ENCODE data around the gene PAM16. TPM values are rescaled to one million over a fixed set of nuclear protein-coding genes. Genes with fewer than 3 reads are reported as not detected.

PAM16 gene
- total and polyA plus RNA-seq, 4 donors: 23.0 to 183 (median 58.7) TPM

DNA sequence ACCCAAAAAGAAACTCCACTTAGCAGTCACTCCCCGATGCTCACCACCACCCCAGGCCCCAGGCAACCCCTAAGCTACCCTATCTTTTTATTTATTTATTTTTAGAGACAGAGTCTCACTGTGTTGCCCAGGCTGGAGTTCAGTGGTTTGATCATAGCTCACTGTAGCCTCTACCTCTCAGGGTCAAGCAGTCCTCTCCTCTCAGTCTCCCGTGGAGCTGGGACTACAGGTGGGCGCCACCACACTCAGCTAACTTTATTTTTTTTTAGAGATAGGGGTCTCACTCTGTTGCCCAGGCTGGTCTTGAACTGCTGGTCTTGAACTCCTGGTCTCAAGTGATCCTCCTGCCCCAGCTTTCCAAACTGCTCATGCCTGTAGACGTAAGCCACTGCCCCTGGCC, 49.9 kb downstream of the PAM16 start:
- no peaks in the 10 kb centered on the region for H3K9me3 ChIP-seq (ENCODE audit: control insufficient read depth in 4 of 4, insufficient read depth in 3 of 4, low read length in 3 of 4)
- no peak overlapping the region for H3K27ac ChIP-seq (ENCODE audit: low read depth in 1 of 2, low read length in 1 of 2)
- no peak overlapping the region for H3K9ac ChIP-seq (ENCODE audit: insufficient read depth in 1 of 2, low read length in 2 of 2)
- no peaks in the 10 kb centered on the region for H3K27me3 ChIP-seq (ENCODE audit: control insufficient read depth in 3 of 3, insufficient read depth in 3 of 3, low read length in 2 of 3)
- TF ChIP-seq, protein P1, sequence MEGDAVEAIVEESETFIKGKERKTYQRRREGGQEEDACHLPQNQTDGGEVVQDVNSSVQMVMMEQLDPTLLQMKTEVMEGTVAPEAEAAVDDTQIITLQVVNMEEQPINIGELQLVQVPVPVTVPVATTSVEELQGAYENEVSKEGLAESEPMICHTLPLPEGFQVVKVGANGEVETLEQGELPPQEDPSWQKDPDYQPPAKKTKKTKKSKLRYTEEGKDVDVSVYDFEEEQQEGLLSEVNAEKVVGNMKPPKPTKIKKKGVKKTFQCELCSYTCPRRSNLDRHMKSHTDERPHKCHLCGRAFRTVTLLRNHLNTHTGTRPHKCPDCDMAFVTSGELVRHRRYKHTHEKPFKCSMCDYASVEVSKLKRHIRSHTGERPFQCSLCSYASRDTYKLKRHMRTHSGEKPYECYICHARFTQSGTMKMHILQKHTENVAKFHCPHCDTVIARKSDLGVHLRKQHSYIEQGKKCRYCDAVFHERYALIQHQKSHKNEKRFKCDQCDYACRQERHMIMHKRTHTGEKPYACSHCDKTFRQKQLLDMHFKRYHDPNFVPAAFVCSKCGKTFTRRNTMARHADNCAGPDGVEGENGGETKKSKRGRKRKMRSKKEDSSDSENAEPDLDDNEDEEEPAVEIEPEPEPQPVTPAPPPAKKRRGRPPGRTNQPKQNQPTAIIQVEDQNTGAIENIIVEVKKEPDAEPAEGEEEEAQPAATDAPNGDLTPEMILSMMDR (IDR thresholded peaks at IDR 0.05; ENCODE audit: control extremely low read depth, extremely low read depth): no peak
- H3K36me3 ChIP-seq (ENCODE audit: control insufficient read depth in 4 of 4, insufficient read depth in 4 of 4, low read length in 4 of 4): no peaks in the 10 kb centered on the region
- WGBS, 2 donors: 96 to 99% methylated on average over 4 of the region's 4 CpGs
- ATAC-seq (ENCODE audit: insufficient read depth, low FRiP score): no peak
- peaks cover 0 to 10% (median 6%) of the 10 kb centered on the region in 5 donors for H3K4me1 ChIP-seq (ENCODE audit: control insufficient read depth in 5 of 5, insufficient read depth in 5 of 5, low read length in 5 of 5)
- no peak overlapping the region for H3K4me3 ChIP-seq
- DNase-seq: no peak

DNA sequence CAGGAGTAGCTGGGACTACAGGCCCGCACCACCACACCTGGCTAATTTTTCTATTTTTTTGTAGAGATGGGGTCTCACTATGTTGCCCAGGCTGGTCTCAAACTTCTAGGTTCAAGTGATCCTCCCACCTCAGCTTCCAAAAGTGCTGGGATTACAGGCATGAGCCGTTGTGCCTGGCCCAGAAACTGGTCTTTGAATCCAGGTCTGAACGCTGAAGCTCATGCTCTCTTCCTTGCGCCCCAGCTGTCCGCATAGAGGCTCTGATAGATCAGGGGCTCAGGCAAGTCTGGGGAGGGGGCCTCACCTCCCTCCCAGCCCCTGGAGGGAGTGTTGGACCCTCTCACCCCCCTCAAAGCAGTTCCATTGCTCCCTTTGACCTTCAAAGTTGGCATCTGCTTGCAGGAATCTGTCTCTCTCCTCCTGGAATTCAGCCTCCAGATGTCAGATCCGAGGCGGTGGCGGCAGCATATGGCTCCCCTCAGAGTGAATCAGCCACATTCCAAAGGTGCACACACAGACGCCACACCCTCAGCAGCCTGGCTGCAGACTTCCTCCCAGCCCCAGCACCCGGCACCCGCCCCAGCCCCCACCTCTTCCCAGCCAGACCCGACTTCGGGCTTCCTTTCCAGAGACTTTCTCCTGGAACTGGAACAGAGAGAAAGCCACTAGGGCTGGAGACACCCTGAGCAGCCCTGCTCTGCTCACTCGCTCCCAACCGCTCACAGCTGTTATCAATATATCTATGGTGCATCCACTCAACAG, 52.2 kb downstream of the PAM16 start:
- peaks cover 0 to 15% (median 11%) of the 10 kb centered on the region in 5 donors for H3K4me1 ChIP-seq (ENCODE audit: control insufficient read depth in 5 of 5, insufficient read depth in 5 of 5, low read length in 5 of 5)
- TF ChIP-seq, protein P1 (IDR thresholded peaks at IDR 0.05; ENCODE audit: control extremely low read depth, extremely low read depth): no peak
- no peaks in the 10 kb centered on the region for H3K27me3 ChIP-seq (ENCODE audit: control insufficient read depth in 3 of 3, insufficient read depth in 3 of 3, low read length in 2 of 3)
- DNase-seq: peak; percentile 61 to 81 (median 76)
- 30 to 44% methylated on average over 15 of the region's 15 CpGs for WGBS, 2 donors
- peak overlapping the region; percentile 87 to 94 for H3K27ac ChIP-seq (ENCODE audit: low read depth in 1 of 2, low read length in 1 of 2)
- H3K4me3 ChIP-seq: no peak overlapping the region
- H3K9ac ChIP-seq (ENCODE audit: insufficient read depth in 1 of 2, low read length in 2 of 2): peak overlapping the region in 1 of 2 donors; percentile 74
- H3K36me3 ChIP-seq (ENCODE audit: control insufficient read depth in 4 of 4, insufficient read depth in 4 of 4, low read length in 4 of 4): no peaks in the 10 kb centered on the region
- no peaks in the 10 kb centered on the region for H3K9me3 ChIP-seq (ENCODE audit: control insufficient read depth in 4 of 4, insufficient read depth in 3 of 4, low read length in 3 of 4)
- peak; percentile 95 for ATAC-seq (ENCODE audit: insufficient read depth, low FRiP score)

DNA sequence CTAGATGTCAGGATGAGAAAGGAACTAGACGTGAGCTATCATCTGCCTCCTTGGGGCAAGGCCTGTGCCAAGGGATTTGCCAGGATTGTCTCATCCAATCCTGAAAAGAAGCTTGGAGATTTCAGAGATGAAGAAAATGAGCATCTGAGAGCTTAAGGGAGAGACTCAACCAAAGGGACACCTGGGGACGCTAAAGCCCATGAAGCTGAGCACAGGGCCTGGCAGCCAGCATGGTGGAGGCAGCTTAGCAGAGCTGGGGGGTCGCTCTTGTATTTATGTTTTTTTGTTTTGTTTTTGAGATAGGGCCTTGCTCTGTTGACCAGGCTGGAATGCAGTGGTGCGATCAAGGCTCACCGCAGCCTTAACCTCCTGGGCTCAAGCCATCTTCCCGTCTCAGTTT, 53.6 kb downstream of the PAM16 start:
- Histone ChIP-seq H3K4me1 (ENCODE audit: control insufficient read depth in 5 of 5, insufficient read depth in 5 of 5, low read length in 5 of 5) (peaks cover 0 to 27% (median 16%) of the 10 kb centered on the region in 5 donors), H3K9ac (ENCODE audit: insufficient read depth in 1 of 2, low read length in 2 of 2) (no peak overlapping the region), H3K36me3 (ENCODE audit: control insufficient read depth in 4 of 4, insufficient read depth in 4 of 4, low read length in 4 of 4) (no peaks in the 10 kb centered on the region), H3K9me3 (ENCODE audit: control insufficient read depth in 4 of 4, insufficient read depth in 3 of 4, low read length in 3 of 4) (no peaks in the 10 kb centered on the region), H3K27me3 (ENCODE audit: control insufficient read depth in 3 of 3, insufficient read depth in 3 of 3, low read length in 2 of 3) (no peaks in the 10 kb centered on the region), H3K27ac (ENCODE audit: low read depth in 1 of 2, low read length in 1 of 2) (no peak overlapping the region), H3K4me3 (no peak overlapping the region)
- WGBS, 2 donors: 90 to 94% methylated on average over 6 of the region's 6 CpGs
- TF ChIP-seq, protein P1 (IDR thresholded peaks at IDR 0.05; ENCODE audit: control extremely low read depth, extremely low read depth): no peak
- DNase-seq (no peak), ATAC-seq (ENCODE audit: insufficient read depth, low FRiP score) (no peak)

Data from lung (tissue), 12 donors.